GM23338 (cell line): Measurements from ENCODE around the gene MACF1.

ENCODE experiments used
- CREB1 ChIP-seq: fragments of 250-450 bp; sonication (Bioruptor Pico); IDR thresholded peaks from 2 replicates; pipeline ENCODE4 v1.5.0; 2020; ENCODE audit warnings: low read depth, mild to moderate bottlenecking, moderate library complexity
- CTCF ChIP-seq, 2 experiments: fragments of 200-600 bp in 1 of 2; sonication (generic) in 1 of 2; conservative IDR thresholded peaks; 2 replicates each; pipeline versions ENCODE4 v1.5.1 to v1.6.1; 2016 to 2017; ENCODE audit warnings: antibody characterized with exemption in 2 of 2, low read depth in 2 of 2, mild to moderate bottlenecking in 2 of 2, moderate library complexity in 1 of 2
- ETS1 ChIP-seq: IDR thresholded peaks from 2 replicates; pipeline ENCODE4 v1.6.1; 2016; ENCODE audit warnings: antibody characterized with exemption
- EZH2 ChIP-seq: fragments of 200-600 bp; sonication (generic); IDR thresholded peaks from one replicate; pipeline ENCODE4 v1.8.0; 2017; ENCODE audit warnings: antibody characterized with exemption, mild to moderate bottlenecking, low read depth; ENCODE audit not compliant: unreplicated experiment
- EZH2phosphoT487 ChIP-seq: fragments of 200-600 bp; sonication (generic); IDR thresholded peaks from one replicate; pipeline ENCODE4 v1.8.1; 2018; ENCODE audit warnings: antibody characterized with exemption; ENCODE audit not compliant: unreplicated experiment
- POLR2AphosphoS5 ChIP-seq: IDR thresholded peaks from 2 replicates; pipeline ENCODE4 v1.6.1; 2016; ENCODE audit warnings: antibody characterized with exemption, low read depth
- REST ChIP-seq: IDR thresholded peaks from one replicate; pipeline ENCODE4 v1.6.1; 2018; ENCODE audit warnings: antibody characterized with exemption; ENCODE audit not compliant: unreplicated experiment
- STAT1 ChIP-seq: IDR thresholded peaks from one replicate; pipeline ENCODE4 v1.6.1; 2016; ENCODE audit warnings: antibody characterized with exemption; ENCODE audit not compliant: unreplicated experiment
- ZNF114 ChIP-seq: fragments of 250-450 bp; sonication (Bioruptor Pico); IDR thresholded peaks from 2 replicates; pipeline ENCODE4 v1.5.0; 2020; ENCODE audit warnings: mild to moderate bottlenecking, moderate library complexity
- ZNF331 ChIP-seq: fragments of 250-450 bp; sonication (Bioruptor Pico); IDR thresholded peaks from 2 replicates; pipeline ENCODE4 v1.5.0; 2020; ENCODE audit warnings: low read depth, mild to moderate bottlenecking, moderate library complexity

- TF ChIP-seq CTCF (conservative IDR thresholded peaks at IDR 0.05; ENCODE audit: low read depth in 2 of 2) (no peak), REST (no peak), EZH2 (no peak), EZH2phosphoT487 (no peak), POLR2AphosphoS5 (no peak), CREB1 (CRISPR knock-in tag) (no peak), STAT1 (no peak), ZNF331 (no peak), ZNF114 (CRISPR knock-in tag) (no peak), ETS1 (no peak)
Measured at GRCh38 chr1:39425151-39425550, 220.7 kb downstream of the MACF1 start.
